Parathyroid adenoma (tissue), 2 donors: ENCODE measurements around the gene ARHGAP8.

Source experiments
- H2AFZ ChIP-seq: fragments of 300-600 bp; sonication (generic); one replicate; pipeline ENCODE4 v1.7.0; 2017; ENCODE audit warnings: antibody characterized with exemption, mild to moderate bottlenecking
- H3K27ac ChIP-seq: fragments of 300-600 bp; sonication (generic); one replicate; pipeline ENCODE4 v1.7.0; 2017
- H3K27me3 ChIP-seq: fragments of 300-600 bp; sonication (generic); one replicate; pipeline ENCODE4 v1.7.0; 2017; ENCODE audit warnings: low read length; ENCODE audit not compliant: control insufficient read depth, insufficient read depth
- H3K36me3 ChIP-seq: fragments of 300-600 bp; sonication (generic); one replicate; pipeline ENCODE4 v1.7.0; 2017; ENCODE audit warnings: low read length; ENCODE audit not compliant: control insufficient read depth, insufficient read depth
- H3K4me1 ChIP-seq: fragments of 300-600 bp; sonication (generic); one replicate; pipeline ENCODE4 v1.7.0; 2017; ENCODE audit warnings: control low read depth
- H3K4me2 ChIP-seq: fragments of 300-600 bp; sonication (generic); one replicate; pipeline ENCODE4 v1.7.0; 2017; ENCODE audit warnings: low read length
- H3K4me3 ChIP-seq: fragments of 300-600 bp; sonication (generic); one replicate; pipeline ENCODE4 v1.7.0; 2017; ENCODE audit warnings: low read depth, low read length
- H3K79me2 ChIP-seq: fragments of 300-600 bp; sonication (generic); one replicate; pipeline ENCODE4 v1.7.0; 2017; ENCODE audit warnings: control low read depth
- H3K9ac ChIP-seq: fragments of 300-600 bp; sonication (generic); one replicate; pipeline ENCODE4 v1.7.0; 2017; ENCODE audit warnings: mild to moderate bottlenecking
- H3K9me3 ChIP-seq: fragments of 300-600 bp; sonication (generic); one replicate; pipeline ENCODE4 v1.7.0; 2017; ENCODE audit warnings: low read length; ENCODE audit not compliant: control insufficient read depth
- CTCF ChIP-seq: fragments of 300-600 bp; sonication (generic); IDR thresholded peaks from one replicate; pipeline ENCODE4 v1.7.0; 2017; ENCODE audit warnings: antibody characterized with exemption, mild to moderate bottlenecking
- donor health status: primary hyperparathyroidism.

Gene ARHGAP8

DNA sequence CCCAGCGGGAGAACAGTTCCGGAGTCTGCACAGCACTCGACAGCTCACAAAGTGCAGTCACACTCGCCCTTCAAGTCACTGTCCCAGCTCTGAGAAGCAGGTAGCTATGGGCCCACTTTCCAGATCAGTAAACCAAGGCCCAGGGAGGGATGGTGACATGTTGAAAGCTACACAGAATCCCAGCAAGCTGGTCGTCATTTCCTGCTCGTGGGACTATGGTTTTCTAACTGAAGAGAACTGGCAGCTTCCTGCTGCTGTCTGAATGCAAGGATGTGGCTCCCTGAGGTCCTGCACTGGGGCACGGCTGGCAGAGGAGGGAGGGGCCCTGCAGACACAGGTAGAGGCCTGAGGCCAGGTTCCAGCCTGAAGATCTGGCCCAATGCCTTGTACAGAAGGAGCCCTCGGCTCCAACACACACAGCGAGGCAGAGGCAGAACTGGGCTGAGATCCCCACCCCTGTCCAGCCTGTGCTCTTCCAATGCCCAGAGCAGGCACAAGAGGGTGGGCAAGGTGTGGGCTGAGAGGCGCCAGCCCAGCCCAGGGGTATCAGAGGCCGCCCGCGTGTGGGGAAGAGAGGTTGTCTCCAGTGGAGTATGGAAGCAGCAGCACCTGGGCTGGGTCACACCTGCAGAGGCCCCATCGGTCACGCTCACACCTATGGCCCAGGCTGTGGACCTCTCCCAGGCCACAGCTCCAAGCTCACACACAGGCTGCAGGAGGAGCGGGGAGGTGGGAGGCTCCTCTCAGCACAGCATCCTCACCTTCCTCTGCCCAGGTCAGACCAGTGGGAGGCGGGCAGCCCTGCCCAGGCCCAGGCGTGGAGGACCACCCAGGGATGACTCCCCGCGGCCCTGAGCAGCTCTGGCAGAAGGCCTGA lies 138.3 kb downstream of the ARHGAP8 start:
- Histone ChIP-seq H3K36me3 (no peaks in the 10 kb centered on the region), H2AFZ (no peak overlapping the region), H3K27ac (no peak overlapping the region)

DNA sequence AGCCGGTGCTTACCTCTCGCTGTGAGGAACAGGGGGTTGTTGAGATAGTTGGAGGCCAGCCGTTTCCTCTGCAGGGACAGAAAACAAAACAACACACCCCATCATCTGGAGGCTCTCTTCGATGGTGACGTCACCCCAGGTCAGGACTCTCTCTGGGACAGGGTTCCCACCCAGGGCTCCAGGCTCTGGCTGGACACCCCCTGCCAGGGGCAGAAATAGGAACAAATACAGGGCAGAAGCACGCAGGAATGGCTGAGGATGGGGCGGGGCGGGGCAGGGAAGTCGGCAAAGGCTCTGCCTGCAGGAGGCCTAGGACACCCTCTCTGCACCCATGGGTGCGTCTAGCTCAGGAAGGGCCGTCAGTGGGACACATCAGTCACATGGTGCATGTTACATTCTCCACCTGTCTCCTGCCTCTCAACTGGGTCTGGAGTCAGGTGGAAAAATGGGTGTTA lies 138.9 kb downstream of the ARHGAP8 start:
- Histone ChIP-seq H3K4me1 (no peaks in the 10 kb centered on the region), H3K9ac (no peak overlapping the region), H3K36me3 (no peaks in the 10 kb centered on the region), H3K27me3 (no peaks in the 10 kb centered on the region), H3K4me3 (no peak overlapping the region), H3K79me2 (no peaks in the 10 kb centered on the region), H3K27ac (no peak overlapping the region), H3K9me3 (no peaks in the 10 kb centered on the region), H2AFZ (no peak overlapping the region), H3K4me2 (no peak overlapping the region)
- no peak for TF ChIP-seq CTCF

More for the DNA sequence above, 138.3 kb downstream of the ARHGAP8 start:
- no peak for TF ChIP-seq CTCF
- H3K9ac ChIP-seq, result no peak overlapping the region
- H3K4me1 ChIP-seq, result no peaks in the 10 kb centered on the region
- no peaks in the 10 kb centered on the region for H3K27me3 ChIP-seq
- no peaks in the 10 kb centered on the region for H3K79me2 ChIP-seq
- no peak overlapping the region for H3K4me2 ChIP-seq
- H3K9me3 ChIP-seq, result no peaks in the 10 kb centered on the region
- no peak overlapping the region for H3K4me3 ChIP-seq

GRCh38 chr22:44891791-44892190 lies 139.4 kb downstream of the ARHGAP8 start:
- TF ChIP-seq CTCF, result no peak
- H3K36me3 ChIP-seq, result no peaks in the 10 kb centered on the region

GRCh38 chr22:44892243-44892642 lies 139.9 kb downstream of the ARHGAP8 start:
- no peak overlapping the region for H3K27ac ChIP-seq
- TF ChIP-seq CTCF, result no peak
- H3K79me2 ChIP-seq, result no peaks in the 10 kb centered on the region
- no peak overlapping the region for H3K9ac ChIP-seq
- no peak overlapping the region for H2AFZ ChIP-seq
- H3K4me1 ChIP-seq, result no peaks in the 10 kb centered on the region
- H3K9me3 ChIP-seq, result no peaks in the 10 kb centered on the region
- H3K4me2 ChIP-seq, result no peak overlapping the region
- no peaks in the 10 kb centered on the region for H3K36me3 ChIP-seq
- no peaks in the 10 kb centered on the region for H3K27me3 ChIP-seq
- no peak overlapping the region for H3K4me3 ChIP-seq

More at GRCh38 chr22:44891791-44892190, 139.4 kb downstream of the ARHGAP8 start:
- no peak overlapping the region for H3K4me2 ChIP-seq
- no peaks in the 10 kb centered on the region for H3K79me2 ChIP-seq
- H3K4me3 ChIP-seq, result no peak overlapping the region
- no peak overlapping the region for H3K9ac ChIP-seq
- H3K9me3 ChIP-seq, result no peaks in the 10 kb centered on the region
- no peaks in the 10 kb centered on the region for H3K27me3 ChIP-seq
- no peaks in the 10 kb centered on the region for H3K4me1 ChIP-seq
- H2AFZ ChIP-seq, result no peak overlapping the region
- H3K27ac ChIP-seq, result no peak overlapping the region
